ENCODE results near the gene MAPK12. TPM values are rescaled to one million over a fixed set of nuclear protein-coding genes. Genes with fewer than 3 reads are reported as not detected.

The MAPK12 gene
- total and polyA plus RNA-seq, 2 of the 8 experiments (the other 6 are each of a cell fraction or from before 2014, with no cell fraction given): 17.3 to 20.3 TPM

GRCh38 chr22:50267591-50268390, 6.3 kb upstream of the MAPK12 start:
- Histone ChIP-seq H3K36me3 (ENCODE audit: control insufficient read depth in 2 of 4, insufficient read depth in 4 of 4, low read length in 3 of 4) (no peaks in the 10 kb centered on the region), H2BK12ac (ENCODE audit: low read depth, low read length) (no peak overlapping the region), H3K18ac (ENCODE audit: extremely low read depth, low read length) (no peak overlapping the region), H3K79me2 (ENCODE audit: control insufficient read depth in 1 of 2, insufficient read depth in 2 of 2, low read length in 2 of 2) (no peaks in the 10 kb centered on the region), H2AK5ac (ENCODE audit: low read depth, low read length) (no peak overlapping the region), H2BK5ac (ENCODE audit: low read depth, low read length) (no peak overlapping the region), H3K27me3 (replicated peaks in 1 of 4; ENCODE audit: control insufficient read depth in 3 of 4, extremely low read depth in 1 of 4, insufficient read depth in 3 of 4, low read length in 3 of 4) (peaks cover 24 to 53% (median 41%) of the 10 kb centered on the region in 4 experiments; a peak in 6 of 7 replicates), H3K27ac (ENCODE audit: low read depth, low read length) (no peak overlapping the region), H3K56ac (replicated peaks; ENCODE audit: insufficient read length, low read depth, low read length) (no peak overlapping the region), H2BK20ac (ENCODE audit: low read length) (no peak overlapping the region), H4K5ac (ENCODE audit: insufficient read length, low read depth, low read length) (no peak overlapping the region), H3K23me2 (ENCODE audit: low read depth, low read length) (peaks cover 11% of the 10 kb centered on the region; the same call in 1 of the 2 replicates), H4K91ac (replicated peaks; ENCODE audit: insufficient read length, low read length) (no peak overlapping the region), H3K9ac (replicated peaks in 1 of 4; ENCODE audit: extremely low read depth in 1 of 4, low read depth in 3 of 4, low read length in 3 of 4) (no peak overlapping the region), H3K4ac (replicated peaks; ENCODE audit: insufficient read length, low read depth, low read length) (no peak overlapping the region), H3K79me1 (ENCODE audit: low read depth, low read length) (no peaks in the 10 kb centered on the region), H3K23ac (ENCODE audit: insufficient read length) (no peak overlapping the region), H3K14ac (ENCODE audit: insufficient read length) (no peak overlapping the region), H3K9me3 (ENCODE audit: insufficient read depth in 2 of 2, low read depth in 1 of 2, low read length in 1 of 2) (peaks cover 0 to 10% of the 10 kb centered on the region in 2 experiments; a peak in 1 of 4 replicates), H2BK15ac (ENCODE audit: low read length) (no peak overlapping the region), H3K4me1 (replicated peaks in 1 of 4; ENCODE audit: control insufficient read depth in 3 of 4, insufficient read depth in 4 of 4, low read length in 3 of 4) (peaks cover 2 to 16% (median 11%) of the 10 kb centered on the region in 4 experiments; a peak in 6 of 7 replicates), H4K20me1 (replicated peaks in 1 of 2; ENCODE audit: control insufficient read depth in 1 of 2, insufficient read depth in 2 of 2, low read length in 2 of 2) (peaks cover 0 to 3% of the 10 kb centered on the region in 2 experiments), H2BK120ac (replicated peaks; ENCODE audit: low read depth, low read length) (no peak overlapping the region), H4K8ac (ENCODE audit: extremely low read depth, insufficient read depth, low read length) (no peak overlapping the region), H3K4me2 (ENCODE audit: insufficient read depth in 1 of 2, low read depth in 2 of 2, low read length in 2 of 2) (peak overlapping the region; percentile 33 to 52), H2AFZ (ENCODE audit: low read length) (no peak overlapping the region), H3K4me3 (ENCODE audit: extremely low read depth in 1 of 4, insufficient read depth in 2 of 4, low read depth in 3 of 4, low read length in 4 of 4) (peak overlapping the region in 1 of 4 experiments; percentile 51; a peak in 3 of 8 replicates)
- ChIA-PET POLR2A (ENCODE audit: partially characterized antibody) (interaction anchor here (0.7 to 1.9 kb wide), 3 partner anchors 17 to 26 kb away, joined by 3 to 5 read pairs (median 4); partner anchors contain the start of gene HDAC10), CTCF (ENCODE audit: partially characterized antibody) (interaction anchor here (0.5 to 4.7 kb wide), 10 partner anchors 8 to 85 kb away, joined by 3 to 30 read pairs (median 4); partner anchors contain the start of gene HDAC10)
- no peak for FAIRE-seq
- DNase-seq (ENCODE audit: low read depth in 1 of 2, low spot score in 2 of 2): peak in 1 of 2 experiments; percentile 80
- no peak for TF ChIP-seq GTF2F1 (IDR thresholded peaks at IDR 0.05; ENCODE audit: borderline replicate concordance, low read depth, low read length)
- no peak for TF ChIP-seq USF2 (IDR thresholded peaks at IDR 0.05; ENCODE audit: low read length)
- TF ChIP-seq CTCF (IDR thresholded peaks at IDR 0.05; ENCODE audit: control extremely low read depth in 1 of 3, insufficient read depth in 1 of 3, low read depth in 1 of 3, low read length in 3 of 3): peak in 2 of 3 experiments; percentile 32 to 41; a peak in 2 of 4 replicates
- WGBS, 2 experiments (ENCODE audit: extremely low coverage in 1 of 2, insufficient coverage in 1 of 2, insufficient read length in 1 of 2, insufficient replicate concordance in 2 of 2, low coverage in 1 of 2, low lambda C conversion rate in 2 of 2, missing lambda C conversion rate in 1 of 2): 72% methylated on average over 12 of the region's 75 CpGs; no CpG with 5 or more reads in 1 of the 2 experiments

All from H1 (cell line).